Endothelial cell of umbilical vein (primary cell): ENCODE results near the gene FRS3. TPM values are rescaled to one million over a fixed set of nuclear protein-coding genes. Genes with fewer than 3 reads are reported as not detected.

Experiments
- BruUV-seq: library from RNA; stranded (reverse); fragments of 400-500 nt; replicated peaks from 2 replicates; lab custom pipeline; 2021; lab: Mats Ljungman, UMichigan
- CTCF ChIA-PET: fragments of 300-600, 350-600 bp; sonication (Branson Sonifier 250); formaldehyde crosslinking; loops from one replicate; lab custom pipeline; 2021; ENCODE audit warnings: antibody characterized with exemption, inconsistent platforms; lab: Charles Lee
- POLR2A ChIA-PET: fragments of 300-600, 350-600 bp; sonication (Branson Sonifier 250); formaldehyde crosslinking; loops from one replicate; lab custom pipeline; 2021; ENCODE audit warnings: antibody characterized with exemption, inconsistent platforms; lab: Charles Lee
- DNase-seq: peaks from one replicate; pipeline ENCODE4 v3.0.0-alpha.2; 2011; ENCODE audit warnings: low read depth, low spot score
- FAIRE-seq: peaks from 2 replicates; lab custom pipeline; 2011; peaks lifted over from hg19 to GRCh38; lab: Jason Lieb, UNC
- H2AFZ ChIP-seq: 2 replicates; pipeline ENCODE4 v1.6.0; 2012; ENCODE audit warnings: low read depth, low read length, control low read depth, inconsistent platforms
- H3K27ac ChIP-seq: 2 replicates; pipeline ENCODE4 v1.5.1; 2011; ENCODE audit warnings: low read depth, mild to moderate bottlenecking, control low read depth, low read length, moderate library complexity; ENCODE audit not compliant: insufficient read depth
- H3K27me3 ChIP-seq, 2 experiments: 2 replicates each; pipeline versions ENCODE4 v1.6.0 to v1.6.1; 2011; ENCODE audit warnings: low read length in 2 of 2, mixed read lengths in 1 of 2; ENCODE audit not compliant: control insufficient read depth in 2 of 2, insufficient read depth in 2 of 2
- H3K36me3 ChIP-seq, 2 experiments: 2 replicates in 1 of 2; 3 replicates in 1 of 2; pipeline ENCODE4 v1.5.1; 2011; ENCODE audit warnings: low read length in 2 of 2, mild to moderate bottlenecking in 1 of 2, moderate library complexity in 1 of 2; ENCODE audit not compliant: control insufficient read depth in 2 of 2, insufficient read depth in 2 of 2; ENCODE audit errors: extremely low read depth in 1 of 2
- H3K4me1 ChIP-seq: 3 replicates; pipeline ENCODE4 v1.5.1; 2011; ENCODE audit warnings: mild to moderate bottlenecking, low read length; ENCODE audit not compliant: control insufficient read depth, insufficient read depth; ENCODE audit errors: extremely low read depth
- H3K4me2 ChIP-seq: 2 replicates; pipeline ENCODE4 v1.6.1; 2011; ENCODE audit warnings: low read length, control low read depth, mixed read lengths; ENCODE audit not compliant: insufficient read depth
- H3K4me3 ChIP-seq, 3 experiments: fragments of 200-600 bp in 1 of 3; sonication (generic), shearing (Covaris generic) in 1 of 3; replicated peaks in 1 of 3; 2 replicates each; pipeline ENCODE4 v1.5.1; 2011 to 2016; ENCODE audit warnings: control low read depth in 3 of 3, low read length in 3 of 3, mild to moderate bottlenecking in 2 of 3, inconsistent platforms in 1 of 3, low read depth in 1 of 3, moderate library complexity in 1 of 3; ENCODE audit not compliant: insufficient read depth in 1 of 3
- H3K79me2 ChIP-seq: 2 replicates; pipeline ENCODE4 v1.6.0; 2012; ENCODE audit warnings: low read length, inconsistent platforms; ENCODE audit not compliant: control insufficient read depth, insufficient read depth
- H3K9ac ChIP-seq: replicated peaks from 2 replicates; pipeline ENCODE3; 2011; ENCODE audit warnings: low read length, control low read depth; ENCODE audit not compliant: insufficient read depth; ENCODE audit errors: extremely low read depth
- H3K9me1 ChIP-seq: replicated peaks from 3 replicates; pipeline ENCODE4 v1.6.0; 2011; ENCODE audit warnings: mild to moderate bottlenecking, low read length; ENCODE audit not compliant: control insufficient read depth, insufficient read depth; ENCODE audit errors: extremely low read depth
- H3K9me3 ChIP-seq: replicated peaks from 2 replicates; pipeline ENCODE4 v1.5.1; 2012; ENCODE audit warnings: low read length, inconsistent platforms; ENCODE audit not compliant: control insufficient read depth, insufficient read depth
- H4K20me1 ChIP-seq: replicated peaks from 2 replicates; pipeline ENCODE3; 2011; ENCODE audit warnings: mild to moderate bottlenecking, low read length; ENCODE audit not compliant: control insufficient read depth, insufficient read depth; ENCODE audit errors: extremely low read depth
- CTCF ChIP-seq, 2 donors: IDR thresholded peaks; 1 replicate in 1 of 2; 2 replicates in 1 of 2; pipeline ENCODE4 v1.5.1; 2011; ENCODE audit warnings: low read length in 2 of 2, mild to moderate bottlenecking in 2 of 2, moderate library complexity in 2 of 2, control low read depth in 1 of 2, inconsistent platforms in 1 of 2, low read depth in 1 of 2; ENCODE audit not compliant: insufficient read depth in 1 of 2; ENCODE audit errors: extremely low read depth in 1 of 2
- EZH2 ChIP-seq: IDR thresholded peaks from 2 replicates; pipeline ENCODE4 v1.6.1; 2012; ENCODE audit warnings: borderline replicate concordance, low read depth, mild to moderate bottlenecking, moderate library complexity, low read length, inconsistent platforms; ENCODE audit not compliant: severe bottlenecking
- FOS ChIP-seq: IDR thresholded peaks from 2 replicates; pipeline ENCODE4 v1.6.1; 2011; ENCODE audit warnings: mild to moderate bottlenecking, low read length, moderate library complexity, borderline replicate concordance; ENCODE audit not compliant: insufficient read depth
- GATA2 ChIP-seq: IDR thresholded peaks from 2 replicates; pipeline ENCODE4 v1.7.0; 2011; ENCODE audit warnings: low read depth, mild to moderate bottlenecking, moderate library complexity, mixed read lengths, low read length; ENCODE audit not compliant: insufficient read length, insufficient read depth
- JUN ChIP-seq: IDR thresholded peaks from 2 replicates; pipeline ENCODE4 v1.6.1; 2011; ENCODE audit warnings: borderline replicate concordance, low read depth; ENCODE audit not compliant: insufficient read length, insufficient read depth
- MYC ChIP-seq: IDR thresholded peaks from one replicate; pipeline ENCODE4 v1.6.1; 2011; ENCODE audit warnings: mild to moderate bottlenecking, low read depth, low read length
- POLR2A ChIP-seq: IDR thresholded peaks from 2 replicates; pipeline ENCODE4 v1.6.1; 2012; ENCODE audit warnings: low read depth, mild to moderate bottlenecking, control low read depth, low read length
- POLR2AphosphoS5 ChIP-seq: IDR thresholded peaks from 2 replicates; pipeline ENCODE4 v1.6.1; 2012; ENCODE audit warnings: low read depth, mild to moderate bottlenecking, control low read depth, low read length, moderate library complexity; ENCODE audit not compliant: insufficient read depth
- dilution Hi-C: fragments of 300-500 bp; cut with MboI; formaldehyde crosslinking; loops from one replicate; pipeline ENCODE4 v1.15.0; 2019; ENCODE audit warnings: low sequenced_read_pairs; ENCODE audit not compliant: extremely low pct_ligation_motif_present
- intact Hi-C: fragments of 100-400 bp; cut with micrococcal nuclease; formaldehyde crosslinking; loops from one replicate; pipeline ENCODE4 v1.10.0; 2022
- polyA plus RNA-seq, 4 experiments: library from polyadenylated mRNA; depleted of rRNA in 3 of 4; stranded (reverse) in 3 of 4; unstranded in 1 of 4; fragments of >200 nt; gene quantifications; 2 replicates each; pipeline versions ENCODE4 v1.2.1 to v1.2.3, GENCODE V29; 2011 to 2012; ENCODE audit warnings: missing spikeins in 1 of 4
- total RNA-seq: library from RNA; stranded (reverse); gene quantifications from 2 replicates; pipeline ENCODE4 v1.2.3, GENCODE V29; 2021
- TF ChIP-seq, protein P1 (sequence below): IDR thresholded peaks from 2 replicates; pipeline ENCODE4 v1.6.1; 2011; ENCODE audit not compliant: insufficient read depth, insufficient read length

FRS3 gene
- total and polyA plus RNA-seq, 2 donors (not counting 3 experiments of a cell fraction or from before 2014, with no cell fraction given), result 5.2 to 5.3 TPM

- no peaks in the 10 kb centered on the region for H3K9me3 ChIP-seq
- H3K79me2 ChIP-seq, result no peaks in the 10 kb centered on the region
- dilution Hi-C loops (no loop called here), intact Hi-C loops (loop anchor here (1.0 to 2.0 kb wide), 3 partner anchors 27 to 53 kb away; partner anchors contain the start of gene TOMM6)
- H3K4me3 ChIP-seq, result peak overlapping the region; percentile 47 to 75 (median 70)
- BruUV-seq, result no TSS peak
- ChIA-PET CTCF (interaction anchor here (0.7 to 2.5 kb wide), 22 partner anchors 12 to 187 kb away, joined by 3 to 19 read pairs (median 4); partner anchors contain the start of genes BYSL, FRS3, MED20 and TOMM6), POLR2A (interaction anchor here (0.7 kb wide), 1 partner anchor 17 kb away, joined by 8 read pairs; no protein-coding TSS in a partner anchor)
- TF ChIP-seq POLR2AphosphoS5 (peak; percentile 31), JUN (no peak)
- no peaks in the 10 kb centered on the region for H4K20me1 ChIP-seq
- no peak overlapping the region for H3K27ac ChIP-seq
- FAIRE-seq (peak; percentile 63), DNase-seq (peak; percentile 71)
- H3K27me3 ChIP-seq, result no peaks in the 10 kb centered on the region
- H3K4me1 ChIP-seq, result peaks cover 20% of the 10 kb centered on the region
- H2AFZ ChIP-seq, result peak overlapping the region; percentile 91
- no peak overlapping the region for H3K9ac ChIP-seq
- peak overlapping the region; percentile 72 for H3K4me2 ChIP-seq
- H3K36me3 ChIP-seq, result no peaks in the 10 kb centered on the region
- H3K9me1 ChIP-seq, result no peaks in the 10 kb centered on the region
Observed at GRCh38 chr6:41733707-41734665, 45.7 kb downstream of the FRS3 start.

DNA sequence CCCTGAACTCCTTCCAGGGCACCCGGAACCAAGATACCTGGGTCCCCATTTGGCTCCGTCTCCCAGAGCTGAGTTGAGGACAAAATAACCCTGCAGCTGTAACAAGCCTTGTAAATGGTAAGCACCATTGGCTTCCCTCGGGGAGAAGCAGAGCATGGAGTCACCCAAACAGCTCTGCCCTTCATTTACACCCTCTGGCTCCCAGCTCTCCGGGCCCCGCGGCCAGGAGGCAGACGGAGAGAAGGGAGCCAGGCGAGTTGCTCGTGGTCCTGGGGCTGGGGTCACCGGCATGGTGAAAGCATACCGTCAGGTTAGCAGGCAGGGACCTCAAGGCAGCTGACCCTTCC is 46.4 kb downstream of the FRS3 start:
- Histone ChIP-seq H3K9ac (no peak overlapping the region), H3K4me2 (peak overlapping the region; percentile 72)

More for the DNA sequence above, 46.4 kb downstream of the FRS3 start:
- H3K4me3 ChIP-seq, result peak overlapping the region in 1 of 3 experiments; percentile 70
- peak overlapping the region; percentile 91 for H2AFZ ChIP-seq
- dilution Hi-C loops, result no loop called here
- TF ChIP-seq JUN, result no peak
- TF ChIP-seq, protein P1, sequence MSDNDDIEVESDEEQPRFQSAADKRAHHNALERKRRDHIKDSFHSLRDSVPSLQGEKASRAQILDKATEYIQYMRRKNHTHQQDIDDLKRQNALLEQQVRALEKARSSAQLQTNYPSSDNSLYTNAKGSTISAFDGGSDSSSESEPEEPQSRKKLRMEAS, result no peak
- TF ChIP-seq EZH2, result no peak
- TF ChIP-seq POLR2AphosphoS5, result no peak
- TF ChIP-seq CTCF (IDR thresholded peaks at IDR 0.05; ENCODE audit: extremely low read depth in 1 of 2, insufficient read depth in 1 of 2, low read depth in 1 of 2, low read length in 2 of 2), result no peak
- no peak for TF ChIP-seq GATA2
- no peak for TF ChIP-seq FOS
- TF ChIP-seq MYC, result no peak
- no peak for TF ChIP-seq POLR2A
- H3K27me3 ChIP-seq, result no peaks in the 10 kb centered on the region
- H3K27ac ChIP-seq, result no peak overlapping the region
- no peak for DNase-seq
- H3K36me3 ChIP-seq, result no peaks in the 10 kb centered on the region
- FAIRE-seq, result no peak
- no peaks in the 10 kb centered on the region for H3K9me3 ChIP-seq
- ChIA-PET CTCF (interaction anchor here (1.2 to 2.5 kb wide), 8 partner anchors 12 to 131 kb away, joined by 3 to 19 read pairs (median 8); partner anchors contain the start of gene TOMM6), POLR2A (no interaction called here)
- no peaks in the 10 kb centered on the region for H4K20me1 ChIP-seq
- H3K9me1 ChIP-seq, result no peaks in the 10 kb centered on the region
- peaks cover 20% of the 10 kb centered on the region for H3K4me1 ChIP-seq
- no peaks in the 10 kb centered on the region for H3K79me2 ChIP-seq
- intact Hi-C loops, result loop anchor here (1.0 kb wide), 1 partner anchor 35 kb away; no protein-coding TSS in a partner anchor
- no TSS peak for BruUV-seq
